ENCODE data around the gene MRFAP1. TPM values are rescaled to one million over a fixed set of nuclear protein-coding genes. Genes with fewer than 3 reads are reported as not detected.
A peak's percentile ranks its signal among the peaks of the same experiment; 100 is the strongest.

Gene MRFAP1
- total RNA-seq, 1 experiment from 2014 or later, result 387 TPM

DNA sequence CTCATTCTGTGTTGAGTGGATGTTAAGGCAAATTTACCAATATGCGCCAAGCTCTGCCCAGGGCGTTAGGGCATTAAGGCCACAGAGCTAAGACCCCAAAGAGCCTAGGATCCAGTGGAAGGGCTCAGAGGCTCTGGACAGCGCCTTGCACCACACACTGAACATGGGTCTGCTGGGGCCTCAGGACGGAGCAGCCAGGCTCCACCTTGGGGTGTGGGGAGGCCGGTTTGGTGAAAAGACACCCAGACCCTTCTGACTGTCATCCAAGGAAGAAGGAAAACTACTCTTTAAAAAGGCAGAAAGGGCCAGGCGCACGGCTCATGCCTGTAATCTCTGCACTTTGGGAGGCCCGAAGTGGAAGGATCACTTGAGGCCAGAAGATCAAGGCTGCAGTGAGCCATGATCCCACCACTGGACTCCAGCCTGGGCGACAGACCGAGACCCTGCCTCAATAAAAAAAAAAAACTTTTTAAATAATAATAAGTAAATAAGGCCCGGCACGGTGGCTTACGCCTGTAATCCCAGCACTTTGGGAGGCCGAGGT lies 1.3 kb upstream of the MRFAP1 start:
- no peaks in the 10 kb centered on the region for H3K9me3 Mint-ChIP-seq (ENCODE audit: unreplicated experiment)
- TF ChIP-seq, protein P1, sequence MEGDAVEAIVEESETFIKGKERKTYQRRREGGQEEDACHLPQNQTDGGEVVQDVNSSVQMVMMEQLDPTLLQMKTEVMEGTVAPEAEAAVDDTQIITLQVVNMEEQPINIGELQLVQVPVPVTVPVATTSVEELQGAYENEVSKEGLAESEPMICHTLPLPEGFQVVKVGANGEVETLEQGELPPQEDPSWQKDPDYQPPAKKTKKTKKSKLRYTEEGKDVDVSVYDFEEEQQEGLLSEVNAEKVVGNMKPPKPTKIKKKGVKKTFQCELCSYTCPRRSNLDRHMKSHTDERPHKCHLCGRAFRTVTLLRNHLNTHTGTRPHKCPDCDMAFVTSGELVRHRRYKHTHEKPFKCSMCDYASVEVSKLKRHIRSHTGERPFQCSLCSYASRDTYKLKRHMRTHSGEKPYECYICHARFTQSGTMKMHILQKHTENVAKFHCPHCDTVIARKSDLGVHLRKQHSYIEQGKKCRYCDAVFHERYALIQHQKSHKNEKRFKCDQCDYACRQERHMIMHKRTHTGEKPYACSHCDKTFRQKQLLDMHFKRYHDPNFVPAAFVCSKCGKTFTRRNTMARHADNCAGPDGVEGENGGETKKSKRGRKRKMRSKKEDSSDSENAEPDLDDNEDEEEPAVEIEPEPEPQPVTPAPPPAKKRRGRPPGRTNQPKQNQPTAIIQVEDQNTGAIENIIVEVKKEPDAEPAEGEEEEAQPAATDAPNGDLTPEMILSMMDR (IDR thresholded peaks at IDR 0.05; ENCODE audit: unreplicated experiment), result no peak
- POLR2A ChIA-PET, result interaction anchor here (1.6 to 7.7 kb wide), 8 partner anchors 8 to 70 kb away, joined by 4 to 100 read pairs (median 21); partner anchors contain the start of genes MAN2B2 and MRFAP1L1
- intact Hi-C loops (cut with micrococcal nuclease), result no loop called here
- no peak overlapping the region for H3K27ac Mint-ChIP-seq (ENCODE audit: low read depth, unreplicated experiment)
- H3K36me3 Mint-ChIP-seq (ENCODE audit: insufficient read depth, unreplicated experiment), result peaks cover 44% of the 10 kb centered on the region
- H3K27me3 Mint-ChIP-seq (ENCODE audit: insufficient read depth, unreplicated experiment), result no peaks in the 10 kb centered on the region
- CTCF ChIA-PET, result no interaction called here
- no peak for DNase-seq (ENCODE audit: unreplicated experiment)
- peak overlapping the region; percentile 99 for H3K4me3 Mint-ChIP-seq (ENCODE audit: unreplicated experiment)
- peaks cover 24% of the 10 kb centered on the region for H3K4me1 Mint-ChIP-seq (ENCODE audit: insufficient read depth, unreplicated experiment)
- no TSS peak for BruUV-seq (replicated peaks)

GRCh38 chr4:6641164-6641970 lies 882 bp downstream of the MRFAP1 start:
- Mint-ChIP-seq H3K9me3 (ENCODE audit: unreplicated experiment) (no peaks in the 10 kb centered on the region), H3K36me3 (ENCODE audit: insufficient read depth, unreplicated experiment) (peaks cover 49% of the 10 kb centered on the region), H3K4me3 (ENCODE audit: unreplicated experiment) (peak overlapping the region; percentile 99), H3K27ac (ENCODE audit: low read depth, unreplicated experiment) (peak overlapping the region; percentile 95), H3K4me1 (ENCODE audit: insufficient read depth, unreplicated experiment) (peaks cover 24% of the 10 kb centered on the region), H3K27me3 (ENCODE audit: insufficient read depth, unreplicated experiment) (no peaks in the 10 kb centered on the region)
- CTCF ChIA-PET, result interaction anchor here (0.5 to 1.6 kb wide), 6 partner anchors 8 to 297 kb away, joined by 3 to 7 read pairs (median 4); a partner anchor contains a TSS
- TF ChIP-seq, protein P1 (IDR thresholded peaks at IDR 0.05; ENCODE audit: unreplicated experiment), result no peak
- POLR2A ChIA-PET, result interaction anchor here (0.6 to 7.7 kb wide), 25 partner anchors 8 to 1800 kb away, joined by 3 to 100 read pairs (median 4); partner anchors contain the start of genes BLOC1S4, MAN2B2, MRFAP1L1 and WFS1
- peak; percentile 40 for DNase-seq (ENCODE audit: unreplicated experiment)
- intact Hi-C loops (cut with micrococcal nuclease), result no loop called here
- no TSS peak for BruUV-seq (replicated peaks)

DNA sequence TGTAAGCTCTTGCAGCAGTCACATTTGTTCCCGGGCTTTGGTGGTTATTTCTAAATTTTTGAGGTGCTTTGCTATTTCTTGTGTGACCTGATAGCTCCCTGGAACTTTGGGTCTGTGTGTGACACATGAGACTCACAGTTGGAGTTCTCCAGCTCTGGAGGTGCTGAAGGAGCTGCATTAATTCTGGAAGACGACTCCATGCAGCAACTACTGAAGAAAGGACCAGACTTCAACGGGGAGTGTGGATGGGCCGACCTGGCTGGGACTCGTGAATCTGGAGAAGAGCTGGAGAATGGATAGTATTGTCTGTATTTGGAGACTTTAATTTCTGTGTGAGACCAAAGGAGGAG lies 1.5 kb downstream of the MRFAP1 start:
- H3K4me1 Mint-ChIP-seq (ENCODE audit: insufficient read depth, unreplicated experiment), result peaks cover 24% of the 10 kb centered on the region
- H3K36me3 Mint-ChIP-seq (ENCODE audit: insufficient read depth, unreplicated experiment), result peaks cover 49% of the 10 kb centered on the region
- no peaks in the 10 kb centered on the region for H3K9me3 Mint-ChIP-seq (ENCODE audit: unreplicated experiment)
- H3K27ac Mint-ChIP-seq (ENCODE audit: low read depth, unreplicated experiment), result peak overlapping the region; percentile 95
- TF ChIP-seq, protein P1 (IDR thresholded peaks at IDR 0.05; ENCODE audit: unreplicated experiment), result no peak
- POLR2A ChIA-PET, result interaction anchor here (0.6 to 7.7 kb wide), 17 partner anchors 9 to 1800 kb away, joined by 3 to 100 read pairs (median 4); partner anchors contain the start of genes BLOC1S4, MAN2B2 and MRFAP1L1
- CTCF ChIA-PET, result interaction anchor here (0.7 to 1.6 kb wide), 5 partner anchors 9 to 297 kb away, joined by 3 to 4 read pairs (median 3); no protein-coding TSS in a partner anchor
- DNase-seq (ENCODE audit: unreplicated experiment), result peak; percentile 4
- intact Hi-C loops (cut with micrococcal nuclease), result no loop called here
- peak overlapping the region; percentile 99 for H3K4me3 Mint-ChIP-seq (ENCODE audit: unreplicated experiment)
- BruUV-seq (replicated peaks), result no TSS peak
- no peaks in the 10 kb centered on the region for H3K27me3 Mint-ChIP-seq (ENCODE audit: insufficient read depth, unreplicated experiment)
